GM18507 (cell line): ENCODE data around the gene CUBN.

Experiments
- DNase-seq: peaks from one replicate; pipeline ENCODE4 v3.0.0; 2011; ENCODE audit warnings: low read depth; ENCODE audit not compliant: insufficient read length; ENCODE audit errors: extremely low spot score
- FAIRE-seq: peaks from 2 replicates; lab custom pipeline; 2011; peaks lifted over from hg19 to GRCh38; lab: Jason Lieb, UNC

CUBN gene

DNA sequence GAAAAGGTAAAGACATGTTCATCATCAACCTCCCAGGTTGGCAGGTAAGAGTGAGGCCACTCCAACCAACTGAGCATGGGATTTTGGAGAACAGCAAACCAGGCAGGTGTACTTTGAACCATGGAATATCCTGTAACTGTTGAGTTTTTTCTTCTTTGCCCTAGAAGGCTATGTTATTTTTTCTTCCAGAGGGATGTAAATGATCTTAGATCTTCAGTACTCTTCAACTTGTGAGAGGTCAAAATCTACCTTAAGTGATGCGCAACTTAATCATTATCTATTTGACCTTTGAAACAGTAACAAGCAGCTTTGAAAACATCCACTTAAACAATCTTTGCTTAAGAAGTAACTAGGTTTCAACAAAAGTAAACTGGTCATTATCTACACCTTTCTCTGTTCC is at the start of gene CUBN:
Gene CUBN (minus strand): TSS at position 71 of the 400 bp plus-strand sequence. CDS start 46 bp downstream, at position 25.
- no peak for FAIRE-seq
- no peak for DNase-seq

GRCh38 chr10:17179002-17179401 is 49.4 kb upstream of the CUBN start:
- DNase-seq: no peak
- no peak for FAIRE-seq

- no peak for FAIRE-seq
- no peak for DNase-seq
Measured at GRCh38 chr10:17178006-17178405, 48.4 kb upstream of the CUBN start.

DNA sequence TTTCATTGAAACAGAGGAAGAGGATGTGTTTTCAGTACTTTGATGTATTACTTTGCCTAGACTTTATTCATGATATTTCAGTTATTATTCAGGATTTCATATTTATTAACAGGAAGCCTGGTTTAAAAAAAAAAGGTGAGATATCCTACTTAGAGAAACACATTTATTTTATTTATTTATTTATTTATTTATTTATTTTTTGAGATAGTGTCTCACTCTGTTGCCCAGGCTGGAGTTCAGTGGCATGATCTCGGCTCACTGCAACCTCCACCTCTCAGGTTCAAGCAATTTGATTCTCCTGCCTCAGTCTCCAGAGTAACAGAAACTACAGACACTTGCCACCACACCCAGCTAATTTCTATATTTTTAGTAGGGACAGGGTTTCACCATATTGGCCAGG is 47.4 kb upstream of the CUBN start:
- no peak for FAIRE-seq
- no peak for DNase-seq

DNA sequence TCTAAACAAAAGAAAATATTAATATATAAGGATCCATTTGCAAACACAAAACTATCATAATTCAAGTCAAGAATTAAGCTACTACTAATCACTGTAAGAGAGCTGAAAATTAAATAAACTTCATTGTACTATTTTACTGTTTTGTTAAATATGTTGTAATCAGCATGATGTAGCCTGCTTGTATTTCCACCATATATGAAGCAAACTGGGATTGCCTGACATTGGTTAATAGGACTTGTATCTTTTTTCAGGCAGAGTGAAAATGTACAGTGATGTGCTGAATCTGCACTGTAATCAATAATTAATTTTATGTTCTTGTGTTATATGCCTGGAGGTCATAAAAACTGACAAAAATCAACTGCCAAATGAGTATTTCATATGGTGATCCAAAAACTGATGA is 46.5 kb upstream of the CUBN start:
- no peak for FAIRE-seq
- no peak for DNase-seq

GRCh38 chr10:17175551-17175950 is 45.9 kb upstream of the CUBN start:
- DNase-seq (no peak), FAIRE-seq (peak; percentile 42)

GRCh38 chr10:17174626-17175025 is 45.0 kb upstream of the CUBN start:
- no peak for DNase-seq
- FAIRE-seq: no peak

- no peak for DNase-seq
- FAIRE-seq: no peak
Measured at GRCh38 chr10:17171141-17171641, 41.6 kb upstream of the CUBN start.

- DNase-seq (no peak), FAIRE-seq (no peak)
Measured at GRCh38 chr10:17169803-17170202, 40.2 kb upstream of the CUBN start.

- FAIRE-seq: no peak
- DNase-seq: no peak
Measured at GRCh38 chr10:17166699-17167098, 37.1 kb upstream of the CUBN start.

DNA sequence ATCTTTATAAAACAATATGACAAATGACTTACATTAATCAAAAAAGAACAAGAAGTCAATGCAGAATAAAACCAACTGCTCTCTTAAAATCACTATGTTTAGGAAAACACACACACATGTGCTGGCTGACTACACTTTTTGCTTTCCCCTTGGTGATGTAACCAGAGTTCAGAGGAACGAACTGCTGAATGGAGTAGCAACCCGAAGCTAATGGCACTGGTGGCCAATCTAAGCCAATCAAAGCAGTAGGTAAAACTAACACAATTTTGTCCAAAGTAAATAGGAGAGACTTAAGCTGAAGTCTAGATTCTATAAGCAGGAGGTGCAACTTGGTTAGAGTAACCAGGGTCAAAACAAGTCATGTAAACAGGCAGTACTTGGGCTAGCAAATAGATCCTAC is 33.2 kb upstream of the CUBN start:
- DNase-seq (no peak), FAIRE-seq (no peak)

DNA sequence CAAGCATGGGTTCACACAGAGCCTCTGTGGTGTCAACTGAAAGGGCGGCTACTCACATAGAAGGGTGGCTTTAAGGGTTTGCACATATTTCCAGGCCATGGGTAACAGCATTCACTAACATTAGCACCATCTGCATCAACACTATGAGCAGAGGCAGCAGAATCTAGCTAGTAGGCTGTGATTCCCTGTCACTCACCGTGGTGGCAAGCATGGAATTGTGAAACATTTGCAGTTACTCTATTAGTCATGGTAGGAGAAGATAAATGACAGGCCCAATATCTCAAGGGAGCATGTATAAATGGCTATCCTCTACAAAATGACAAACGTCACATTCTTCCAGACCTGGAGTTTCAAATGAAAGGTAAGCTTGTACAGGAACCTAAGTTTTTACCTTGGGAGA is 32.2 kb upstream of the CUBN start:
- DNase-seq: no peak
- FAIRE-seq: no peak

- no peak for FAIRE-seq
- no peak for DNase-seq
Measured at GRCh38 chr10:17157024-17157423, 27.4 kb upstream of the CUBN start.

DNA sequence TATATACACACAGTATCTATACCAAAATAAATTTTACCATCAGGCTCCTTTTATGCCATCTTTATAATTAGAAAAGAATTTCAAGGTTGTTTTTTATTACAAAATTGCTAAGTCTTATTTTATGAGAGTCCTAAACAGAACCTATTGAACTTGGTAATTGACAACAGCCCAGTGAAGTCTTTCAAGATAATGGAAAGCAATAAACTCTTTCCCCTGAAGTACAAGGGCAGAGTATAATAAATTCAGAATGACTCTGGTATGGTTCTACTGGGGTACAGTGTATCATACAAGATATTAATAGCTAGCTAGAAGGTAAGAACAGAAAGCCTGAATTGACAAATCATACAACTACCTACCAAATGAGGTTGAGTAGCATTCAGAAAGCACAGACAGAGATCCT is 26.2 kb upstream of the CUBN start:
- FAIRE-seq (no peak), DNase-seq (no peak)

GRCh38 chr10:17154116-17154515 is 24.5 kb upstream of the CUBN start:
- DNase-seq (no peak), FAIRE-seq (no peak)

DNA sequence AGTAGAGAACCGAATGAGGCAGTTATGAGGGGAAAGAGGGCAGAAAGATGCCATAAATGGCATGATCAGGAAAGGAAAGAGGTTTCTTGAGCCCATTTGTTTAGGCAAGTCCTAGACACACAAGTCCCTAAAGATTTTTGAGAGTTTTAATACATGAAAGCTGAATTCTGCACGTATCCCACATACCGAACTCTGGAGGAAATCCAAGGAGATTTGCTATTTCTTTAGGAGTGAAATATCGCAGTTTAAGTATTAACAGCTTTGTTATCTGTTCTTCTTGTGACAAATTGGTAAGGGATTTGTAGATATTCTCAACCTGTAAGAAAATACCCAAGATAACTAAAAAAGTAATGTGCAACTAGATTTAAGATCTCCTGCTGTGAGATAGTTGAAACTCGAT is 23.7 kb upstream of the CUBN start:
- FAIRE-seq (no peak), DNase-seq (no peak)

DNA sequence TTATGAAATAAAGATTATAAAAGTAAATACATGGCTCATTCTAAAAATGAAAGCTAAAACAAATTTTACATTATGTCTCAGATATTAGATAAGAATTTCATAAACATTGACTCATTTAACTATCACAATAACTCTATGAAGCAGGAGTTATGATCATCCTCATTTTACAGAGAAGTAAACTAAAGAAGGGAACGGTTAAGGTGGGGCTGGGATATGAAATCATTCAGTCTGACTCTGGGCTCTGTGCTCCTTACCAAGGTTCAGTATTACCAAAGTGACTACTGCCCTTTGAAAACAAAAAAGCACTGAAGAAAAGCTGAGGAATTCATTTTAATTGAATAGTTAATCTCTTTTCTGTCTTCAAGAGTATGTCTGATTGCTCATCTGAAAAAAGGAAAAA is 22.1 kb upstream of the CUBN start:
- FAIRE-seq: no peak
- no peak for DNase-seq

DNA sequence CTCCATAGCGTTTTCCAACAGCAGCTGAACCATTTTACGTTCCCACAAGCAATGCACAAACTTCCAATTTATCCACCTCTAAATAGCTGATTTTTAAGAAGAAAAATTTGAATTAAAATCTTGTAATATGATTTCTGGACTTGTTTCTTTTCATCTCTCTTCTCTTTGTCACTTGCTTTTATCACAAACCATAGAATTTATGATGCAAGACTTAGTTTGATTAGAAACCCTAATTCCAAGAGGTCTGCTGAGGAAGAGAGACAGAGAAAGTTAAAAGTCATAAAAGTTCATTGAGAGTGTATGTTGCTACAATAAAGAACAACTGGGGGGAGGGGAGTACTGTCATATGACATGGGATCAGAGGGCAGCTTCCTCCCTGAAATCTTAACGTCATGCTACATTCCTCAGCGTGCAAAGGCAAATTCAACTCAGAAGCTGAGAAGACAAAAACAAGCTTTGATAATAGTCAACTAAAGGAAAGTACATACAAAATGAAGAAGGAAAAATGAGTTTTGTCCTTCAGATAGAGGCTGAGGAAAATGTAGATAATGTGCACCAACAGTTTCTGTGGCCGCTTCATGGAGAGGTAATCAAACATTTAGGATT is 18.4 kb upstream of the CUBN start:
- no peak for DNase-seq
- FAIRE-seq: no peak

DNA sequence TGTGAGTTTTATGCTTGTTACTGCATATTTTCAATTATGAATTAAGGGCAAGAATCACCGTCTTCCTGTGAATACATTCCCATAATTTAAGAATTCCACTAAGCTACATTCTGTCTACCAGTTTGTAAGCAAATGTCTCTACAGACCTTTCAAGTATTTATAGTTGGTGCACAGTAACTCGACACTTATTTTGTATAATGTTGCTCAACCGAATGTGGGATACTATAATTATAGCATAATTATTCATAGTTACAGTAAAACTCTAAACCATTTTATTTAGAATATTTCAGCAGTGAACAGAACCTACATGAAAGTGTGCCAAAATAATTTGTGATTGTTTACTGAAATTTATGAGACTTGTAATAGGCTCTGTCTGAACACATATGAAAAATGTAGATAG is 17.3 kb upstream of the CUBN start:
- no peak for DNase-seq

DNA sequence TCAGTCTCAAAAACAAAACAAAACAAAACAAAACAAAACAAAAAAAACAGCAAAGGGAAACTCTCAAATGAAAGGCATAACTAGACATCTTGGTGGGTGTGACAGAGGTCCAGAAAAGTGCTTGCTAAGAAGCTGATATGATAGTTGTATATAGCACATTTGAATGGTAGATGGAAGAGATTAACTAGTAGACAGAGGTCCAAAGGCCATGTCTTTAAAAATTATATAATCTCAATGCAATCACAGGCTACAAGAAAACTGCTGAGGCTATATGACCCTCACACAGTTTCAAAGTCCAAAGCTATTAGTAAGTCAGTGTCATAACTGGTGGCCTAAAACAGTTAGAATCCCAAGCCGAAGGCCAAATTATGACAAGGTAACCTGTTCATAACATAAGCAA is 15.6 kb upstream of the CUBN start:
- DNase-seq: no peak
- FAIRE-seq: no peak

More for the DNA sequence above, 17.3 kb upstream of the CUBN start:
- FAIRE-seq: no peak

GRCh38 chr10:17144757-17145156 is 15.1 kb upstream of the CUBN start:
- DNase-seq: no peak
- no peak for FAIRE-seq

DNA sequence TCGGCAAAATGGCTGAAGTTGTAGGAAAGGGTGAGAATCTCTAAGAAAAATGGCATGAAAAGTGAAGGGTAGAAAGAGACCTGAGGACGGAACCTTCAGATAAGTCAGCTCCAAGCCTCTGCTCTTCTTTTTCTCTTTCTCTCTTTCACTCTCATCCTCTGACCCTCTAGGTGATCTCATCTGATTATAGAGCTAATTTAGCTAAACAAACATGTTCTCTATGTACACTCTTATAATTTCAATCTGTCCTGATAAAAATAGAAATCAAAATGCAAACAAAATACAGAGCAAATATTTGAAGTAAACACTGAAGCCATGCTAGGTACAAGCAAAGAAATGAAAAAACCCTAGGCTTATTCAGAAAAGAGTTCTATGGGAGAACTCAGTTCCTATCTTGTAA is 14.4 kb upstream of the CUBN start:
- no peak for FAIRE-seq
- no peak for DNase-seq
